SK-N-SH treated with all-trans-retinoic acid at 6 μM for 48 hours (cell line): ENCODE results near the gene TICRR.

Experiments used
- ATAC-seq: fragments of 200-7000 bp; cut with Tn5 transposase; 3 replicates; pipeline ENCODE4 v1.9.1; 2020; ENCODE audit warnings: mild to moderate bottlenecking, moderate library complexity
- ARNTL ChIP-seq: fragments of 450-650 bp; formaldehyde crosslinking; IDR thresholded peaks from 2 replicates; pipeline ENCODE4 v1.5.0; 2020; ENCODE audit warnings: low read depth, mild to moderate bottlenecking, moderate library complexity, borderline replicate concordance
- BACH2 ChIP-seq: fragments of 250-450 bp; sonication (Bioruptor Pico); IDR thresholded peaks from 2 replicates; pipeline ENCODE4 v1.9.0; 2021; ENCODE audit warnings: mild to moderate bottlenecking, borderline replicate concordance
- CSDC2 ChIP-seq: fragments of 250-450 bp; sonication (Bioruptor Pico); IDR thresholded peaks from 2 replicates; pipeline ENCODE4 v1.5.0; 2020; ENCODE audit warnings: mild to moderate bottlenecking, moderate library complexity
- CSRNP3 ChIP-seq: fragments of 250-450 bp; sonication (Bioruptor Pico); IDR thresholded peaks from 2 replicates; pipeline ENCODE4 v1.5.1; 2021; ENCODE audit warnings: mild to moderate bottlenecking, moderate library complexity
- ESRRG ChIP-seq: fragments of 250-450 bp; sonication (Bioruptor Pico); IDR thresholded peaks from 2 replicates; pipeline ENCODE4 v1.6.1; 2021; ENCODE audit warnings: mild to moderate bottlenecking
- GLIS3 ChIP-seq: fragments of 250-450 bp; sonication (Bioruptor Pico); IDR thresholded peaks from 2 replicates; pipeline ENCODE4 v1.5.0; 2020; ENCODE audit warnings: mild to moderate bottlenecking, moderate library complexity
- ISL1 ChIP-seq: fragments of 250-450 bp; sonication (Bioruptor Pico); IDR thresholded peaks from 2 replicates; pipeline ENCODE4 v2.1.2; 2022; ENCODE audit warnings: mild to moderate bottlenecking, moderate library complexity
- OSR1 ChIP-seq: fragments of 250-450 bp; sonication (Bioruptor Pico); IDR thresholded peaks from 2 replicates; pipeline ENCODE4 v1.8.0; 2022; ENCODE audit warnings: moderate library complexity, mild to moderate bottlenecking, inconsistent platforms
- PPARA ChIP-seq: fragments of 250-450 bp; sonication (Bioruptor Pico); IDR thresholded peaks from 2 replicates; pipeline ENCODE4 v1.5.0; 2020; ENCODE audit warnings: mild to moderate bottlenecking, borderline replicate concordance
- RARB ChIP-seq: fragments of 250-450 bp; sonication (Bioruptor Pico); IDR thresholded peaks from 2 replicates; pipeline ENCODE4 v1.8.0; 2021; ENCODE audit warnings: mild to moderate bottlenecking, moderate library complexity
- SNAI2 ChIP-seq: fragments of 250-450 bp; sonication (Bioruptor Pico); IDR thresholded peaks from 2 replicates; pipeline ENCODE4 v1.5.0; 2020; ENCODE audit warnings: mild to moderate bottlenecking, moderate library complexity
- TCF4 ChIP-seq: fragments of 250-450 bp; sonication (Bioruptor Pico); IDR thresholded peaks from 2 replicates; pipeline ENCODE4 v1.8.0; 2021; ENCODE audit warnings: mild to moderate bottlenecking, moderate library complexity, borderline replicate concordance
- TOX ChIP-seq: fragments of 250-450 bp; sonication (Bioruptor Pico); IDR thresholded peaks from 2 replicates; pipeline ENCODE4 v1.8.0; 2021; ENCODE audit warnings: mild to moderate bottlenecking, moderate library complexity, borderline replicate concordance
- ZFP3 ChIP-seq: fragments of 250-450 bp; sonication (Bioruptor Pico); IDR thresholded peaks from 2 replicates; pipeline ENCODE4 v1.5.0; 2020; ENCODE audit warnings: mild to moderate bottlenecking, moderate library complexity
- ZFP30 ChIP-seq: fragments of 450-650 bp; formaldehyde crosslinking; IDR thresholded peaks from 2 replicates; pipeline ENCODE4 v1.5.0; 2022; ENCODE audit warnings: mild to moderate bottlenecking, moderate library complexity
- ZNF565 ChIP-seq: fragments of 450-650 bp; formaldehyde crosslinking; conservative IDR thresholded peaks from 2 replicates; pipeline ENCODE4 v1.5.0; 2020; ENCODE audit warnings: low read depth, mild to moderate bottlenecking, moderate library complexity
- ZNF70 ChIP-seq: fragments of 450-650 bp; formaldehyde crosslinking; IDR thresholded peaks from 2 replicates; pipeline ENCODE4 v1.5.0; 2020; ENCODE audit warnings: mild to moderate bottlenecking, moderate library complexity
- TF ChIP-seq, protein P1 (sequence below): fragments of 250-450 bp; sonication (Bioruptor Pico); IDR thresholded peaks from 2 replicates; pipeline ENCODE4 v1.5.1; 2020; ENCODE audit warnings: low read depth, mild to moderate bottlenecking, moderate library complexity
- TF ChIP-seq, protein P2 (sequence below): fragments of 250-450 bp; sonication (Bioruptor Pico); IDR thresholded peaks from 2 replicates; pipeline ENCODE4 v1.8.0; 2020; ENCODE audit warnings: mild to moderate bottlenecking, moderate library complexity, borderline replicate concordance

The TICRR gene

GRCh38 chr15:89555768-89556167 lies 19.5 kb upstream of the TICRR start:
- TF ChIP-seq TCF4 (no peak), ZFP3 (CRISPR knock-in tag) (no peak), PPARA (no peak), CSDC2 (no peak), ARNTL (CRISPR knock-in tag) (no peak), ZFP30 (CRISPR knock-in tag) (no peak), ZNF70 (CRISPR knock-in tag) (no peak), ISL1 (no peak), OSR1 (no peak)
- TF ChIP-seq, protein P1, sequence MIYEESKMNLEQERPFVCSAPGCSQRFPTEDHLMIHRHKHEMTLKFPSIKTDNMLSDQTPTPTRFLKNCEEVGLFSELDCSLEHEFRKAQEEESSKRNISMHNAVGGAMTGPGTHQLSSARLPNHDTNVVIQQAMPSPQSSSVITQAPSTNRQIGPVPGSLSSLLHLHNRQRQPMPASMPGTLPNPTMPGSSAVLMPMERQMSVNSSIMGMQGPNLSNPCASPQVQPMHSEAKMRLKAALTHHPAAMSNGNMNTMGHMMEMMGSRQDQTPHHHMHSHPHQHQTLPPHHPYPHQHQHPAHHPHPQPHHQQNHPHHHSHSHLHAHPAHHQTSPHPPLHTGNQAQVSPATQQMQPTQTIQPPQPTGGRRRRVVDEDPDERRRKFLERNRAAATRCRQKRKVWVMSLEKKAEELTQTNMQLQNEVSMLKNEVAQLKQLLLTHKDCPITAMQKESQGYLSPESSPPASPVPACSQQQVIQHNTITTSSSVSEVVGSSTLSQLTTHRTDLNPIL, result no peak
- TF ChIP-seq, protein P2, sequence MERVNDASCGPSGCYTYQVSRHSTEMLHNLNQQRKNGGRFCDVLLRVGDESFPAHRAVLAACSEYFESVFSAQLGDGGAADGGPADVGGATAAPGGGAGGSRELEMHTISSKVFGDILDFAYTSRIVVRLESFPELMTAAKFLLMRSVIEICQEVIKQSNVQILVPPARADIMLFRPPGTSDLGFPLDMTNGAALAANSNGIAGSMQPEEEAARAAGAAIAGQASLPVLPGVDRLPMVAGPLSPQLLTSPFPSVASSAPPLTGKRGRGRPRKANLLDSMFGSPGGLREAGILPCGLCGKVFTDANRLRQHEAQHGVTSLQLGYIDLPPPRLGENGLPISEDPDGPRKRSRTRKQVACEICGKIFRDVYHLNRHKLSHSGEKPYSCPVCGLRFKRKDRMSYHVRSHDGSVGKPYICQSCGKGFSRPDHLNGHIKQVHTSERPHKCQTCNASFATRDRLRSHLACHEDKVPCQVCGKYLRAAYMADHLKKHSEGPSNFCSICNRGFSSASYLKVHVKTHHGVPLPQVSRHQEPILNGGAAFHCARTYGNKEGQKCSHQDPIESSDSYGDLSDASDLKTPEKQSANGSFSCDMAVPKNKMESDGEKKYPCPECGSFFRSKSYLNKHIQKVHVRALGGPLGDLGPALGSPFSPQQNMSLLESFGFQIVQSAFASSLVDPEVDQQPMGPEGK (CRISPR knock-in tag), result no peak
- ATAC-seq, result no peak

DNA sequence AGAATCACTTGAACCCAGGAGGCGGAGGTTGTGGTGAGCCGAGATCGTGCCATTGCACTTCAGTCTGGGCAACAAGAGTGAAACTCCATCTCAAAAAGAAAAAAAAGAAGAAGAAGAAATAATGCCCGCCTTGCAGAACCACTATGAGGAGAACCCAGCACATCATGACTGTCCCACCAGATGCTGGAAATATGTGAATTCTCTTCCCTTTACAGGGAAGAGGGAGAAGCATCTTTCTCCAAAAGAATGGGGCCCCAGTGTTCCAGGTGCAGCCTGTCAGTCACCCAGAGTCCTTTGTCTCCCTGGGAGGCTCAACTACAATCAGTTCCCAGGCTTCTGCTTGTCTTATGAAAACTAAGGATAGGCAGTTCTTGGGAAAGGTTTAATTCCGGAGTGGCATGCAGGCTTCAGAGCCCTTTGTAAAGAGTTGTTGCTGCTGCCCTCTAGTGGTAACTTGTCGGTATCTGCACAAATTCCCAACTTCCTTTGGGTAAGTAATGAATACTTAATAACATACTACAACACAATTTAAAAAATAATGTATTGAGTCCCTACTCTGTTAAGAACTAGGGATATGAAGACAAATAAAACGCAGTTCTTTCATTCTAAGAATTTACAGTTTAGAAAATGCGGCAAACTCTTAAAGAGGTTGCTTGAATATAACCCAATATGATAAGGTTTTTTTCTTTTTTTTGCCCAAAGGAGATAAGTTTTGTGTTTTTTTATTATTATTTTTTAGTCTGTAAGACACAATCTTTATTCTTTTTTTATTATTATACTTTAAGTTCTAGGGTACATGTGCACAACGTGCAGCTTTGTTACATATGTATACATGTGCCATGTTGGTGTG lies 18.6 kb upstream of the TICRR start:
- no peak for TF ChIP-seq ZNF565 (CRISPR knock-in tag)
- ATAC-seq, result peak; percentile 96

DNA sequence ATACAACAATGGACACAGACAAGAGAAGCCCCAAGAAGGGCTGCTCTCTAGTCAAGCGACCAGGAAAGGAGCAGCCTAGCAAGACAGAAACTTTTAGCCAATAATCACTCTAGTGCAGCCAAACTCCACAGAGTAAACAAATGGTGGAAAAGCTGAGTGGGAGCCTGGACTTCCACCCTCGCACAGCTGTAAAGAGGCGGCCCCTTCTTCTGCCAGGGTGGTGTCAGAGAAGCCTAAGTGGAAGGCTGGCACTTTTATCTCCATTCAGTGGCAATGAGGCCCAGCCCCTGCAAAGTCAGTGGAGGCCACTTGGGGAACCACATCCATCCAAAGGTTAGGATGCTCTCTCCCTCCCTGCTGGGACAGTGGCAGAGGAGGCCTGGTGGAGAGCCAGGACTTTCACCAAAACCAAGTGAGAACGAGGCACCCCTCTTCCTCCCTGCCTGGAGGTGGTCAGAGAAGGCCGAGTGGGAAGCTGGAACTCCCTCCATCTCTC lies 15.5 kb upstream of the TICRR start:
- no peak for ATAC-seq
- TF ChIP-seq, protein P1, result no peak
- no peak for TF ChIP-seq GLIS3 (CRISPR knock-in tag)
- TF ChIP-seq ZFP3 (CRISPR knock-in tag), result no peak
- no peak for TF ChIP-seq PPARA
- TF ChIP-seq OSR1, result no peak
- no peak for TF ChIP-seq RARB (CRISPR knock-in tag)
- TF ChIP-seq ZNF565 (CRISPR knock-in tag), result no peak
- TF ChIP-seq ZFP30 (CRISPR knock-in tag), result no peak
- TF ChIP-seq ARNTL (CRISPR knock-in tag), result no peak
- no peak for TF ChIP-seq ZNF70 (CRISPR knock-in tag)
- no peak for TF ChIP-seq TOX
- no peak for TF ChIP-seq BACH2 (CRISPR knock-in tag)
- TF ChIP-seq CSRNP3 (CRISPR knock-in tag), result no peak
- no peak for TF ChIP-seq ESRRG (CRISPR knock-in tag)

DNA sequence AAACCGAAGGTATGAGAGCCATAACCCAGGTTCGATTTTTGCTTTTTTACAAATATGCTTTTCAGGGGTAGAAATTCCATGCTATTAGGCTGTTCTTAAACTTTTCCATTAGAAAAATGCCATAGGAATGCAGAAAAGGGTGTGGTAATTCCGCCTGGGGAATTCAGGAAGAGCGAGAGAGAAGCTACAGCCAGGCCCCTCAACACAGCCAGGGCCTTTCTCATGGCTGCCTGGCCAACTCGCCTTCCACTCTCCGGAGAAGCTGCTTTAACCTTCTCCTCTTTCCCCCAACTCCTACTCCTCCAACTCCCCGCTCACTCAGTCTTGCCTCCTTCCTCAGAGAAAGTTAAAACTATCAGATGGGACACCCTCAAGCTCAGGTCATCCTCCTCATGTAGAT lies 9.1 kb upstream of the TICRR start:
- TF ChIP-seq TCF4 (no peak), PPARA (no peak), ESRRG (CRISPR knock-in tag) (no peak), SNAI2 (no peak), ZNF565 (CRISPR knock-in tag) (no peak), ZNF70 (CRISPR knock-in tag) (no peak), ZFP30 (CRISPR knock-in tag) (no peak), GLIS3 (CRISPR knock-in tag) (no peak), RARB (CRISPR knock-in tag) (no peak)
- ATAC-seq, result no peak

- no peak for ATAC-seq
- TF ChIP-seq ARNTL (CRISPR knock-in tag) (no peak), RARB (CRISPR knock-in tag) (no peak)
- TF ChIP-seq, all 23 proteins: peak for 0
Observed at GRCh38 chr15:89566621-89567294, 8.5 kb upstream of the TICRR start.
